Measurements from ENCODE around the gene KRT37. TPM values are rescaled to one million over a fixed set of nuclear protein-coding genes. Genes with fewer than 3 reads are reported as not detected.

The KRT37 gene
- total RNA-seq, 1 experiment from 2014 or later: not detected

DNA sequence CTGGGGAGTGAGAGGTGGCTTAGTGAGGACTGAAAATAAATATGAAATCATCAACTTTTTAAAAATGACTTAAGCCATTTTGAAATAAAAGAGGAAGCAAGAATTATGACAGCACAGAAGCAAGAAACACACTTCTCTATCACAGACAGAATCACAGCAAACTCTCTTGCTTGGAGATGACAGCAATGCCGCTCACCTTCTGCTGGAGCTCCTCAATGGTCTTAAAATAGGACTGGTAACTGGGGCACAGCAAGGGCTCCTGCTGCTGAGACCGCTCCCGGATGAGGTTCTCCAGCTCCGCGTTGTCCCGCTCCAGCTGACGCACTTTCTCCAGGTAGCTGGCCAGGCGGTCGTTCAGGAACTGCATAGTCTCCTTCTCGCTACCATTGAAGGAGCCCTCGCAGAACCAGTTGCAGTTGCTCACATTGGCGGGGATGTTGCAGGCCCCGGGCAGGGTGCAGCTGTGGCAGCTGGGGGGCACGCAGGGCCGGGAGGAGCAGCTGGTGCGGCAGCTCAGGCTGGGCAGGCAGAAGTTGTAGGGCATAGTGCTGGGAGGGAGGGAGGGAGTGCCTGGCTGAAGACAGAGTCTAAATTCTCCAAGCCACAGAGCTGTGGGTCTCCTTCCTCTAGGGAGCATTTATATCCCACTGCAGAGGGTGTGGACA lies 27.3 kb downstream of the KRT37 start, which contains the start of gene KRT31:
Gene KRT31 (minus strand): TSS at position 613 of the 665 bp plus-strand sequence. CDS start 69 bp downstream, at position 544.
- no peaks in the 10 kb centered on the region for H3K27me3 ChIP-seq (ENCODE audit: control insufficient read depth, insufficient read depth, low read length)
- no peaks in the 10 kb centered on the region for H3K36me3 ChIP-seq (ENCODE audit: control insufficient read depth, insufficient read depth, low read length)
- H3K4me3 ChIP-seq (ENCODE audit: low read depth in 2 of 2, low read length in 2 of 2): no peak within 1 kb of the TSS
- in situ Hi-C loops (cut with HindIII; ENCODE audit: low pct_unique_long_range_greater_than_20kb, low sequenced_read_pairs): no loop called here
- BruUV-seq (replicated peaks): no TSS peak
- no peaks in the 10 kb centered on the region for H3K9me3 ChIP-seq (ENCODE audit: control insufficient read depth, insufficient read depth, low read depth, low read length)
- intact Hi-C loops (cut with micrococcal nuclease; ENCODE audit: unreplicated experiment): no loop called here
- ChIA-PET POLR2A (no interaction called here), CTCF (no interaction called here)
- H3K4me1 ChIP-seq (ENCODE audit: control insufficient read depth, insufficient read depth, low read length): no peaks in the 10 kb centered on the region
- no peak for TF ChIP-seq POLR2AphosphoS5 (IDR thresholded peaks at IDR 0.05; ENCODE audit: low read depth, low read length)
- TF ChIP-seq SIN3A (IDR thresholded peaks at IDR 0.05; ENCODE audit: borderline replicate concordance, insufficient read depth, low read depth, low read length): no peak
- no peak for TF ChIP-seq CTCF (IDR thresholded peaks at IDR 0.05)
- TF ChIP-seq, protein P1, sequence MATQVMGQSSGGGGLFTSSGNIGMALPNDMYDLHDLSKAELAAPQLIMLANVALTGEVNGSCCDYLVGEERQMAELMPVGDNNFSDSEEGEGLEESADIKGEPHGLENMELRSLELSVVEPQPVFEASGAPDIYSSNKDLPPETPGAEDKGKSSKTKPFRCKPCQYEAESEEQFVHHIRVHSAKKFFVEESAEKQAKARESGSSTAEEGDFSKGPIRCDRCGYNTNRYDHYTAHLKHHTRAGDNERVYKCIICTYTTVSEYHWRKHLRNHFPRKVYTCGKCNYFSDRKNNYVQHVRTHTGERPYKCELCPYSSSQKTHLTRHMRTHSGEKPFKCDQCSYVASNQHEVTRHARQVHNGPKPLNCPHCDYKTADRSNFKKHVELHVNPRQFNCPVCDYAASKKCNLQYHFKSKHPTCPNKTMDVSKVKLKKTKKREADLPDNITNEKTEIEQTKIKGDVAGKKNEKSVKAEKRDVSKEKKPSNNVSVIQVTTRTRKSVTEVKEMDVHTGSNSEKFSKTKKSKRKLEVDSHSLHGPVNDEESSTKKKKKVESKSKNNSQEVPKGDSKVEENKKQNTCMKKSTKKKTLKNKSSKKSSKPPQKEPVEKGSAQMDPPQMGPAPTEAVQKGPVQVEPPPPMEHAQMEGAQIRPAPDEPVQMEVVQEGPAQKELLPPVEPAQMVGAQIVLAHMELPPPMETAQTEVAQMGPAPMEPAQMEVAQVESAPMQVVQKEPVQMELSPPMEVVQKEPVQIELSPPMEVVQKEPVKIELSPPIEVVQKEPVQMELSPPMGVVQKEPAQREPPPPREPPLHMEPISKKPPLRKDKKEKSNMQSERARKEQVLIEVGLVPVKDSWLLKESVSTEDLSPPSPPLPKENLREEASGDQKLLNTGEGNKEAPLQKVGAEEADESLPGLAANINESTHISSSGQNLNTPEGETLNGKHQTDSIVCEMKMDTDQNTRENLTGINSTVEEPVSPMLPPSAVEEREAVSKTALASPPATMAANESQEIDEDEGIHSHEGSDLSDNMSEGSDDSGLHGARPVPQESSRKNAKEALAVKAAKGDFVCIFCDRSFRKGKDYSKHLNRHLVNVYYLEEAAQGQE (IDR thresholded peaks at IDR 0.05; ENCODE audit: insufficient read depth in 1 of 2, low read depth in 2 of 2, low read length in 1 of 2): no peak
- H3K27ac ChIP-seq (ENCODE audit: low read length): no peak within 1 kb of the TSS
- no peak for DNase-seq (ENCODE audit: low read depth, low spot score)
- ATAC-seq: no peak

- DNase-seq (ENCODE audit: low read depth, low spot score): no peak
- no peak overlapping the region for H3K27ac ChIP-seq (ENCODE audit: low read length)
These were observed 28.0 kb downstream of the KRT37 start for GRCh38 chr17:41396340-41396739.

More at GRCh38 chr17:41396340-41396739, 28.0 kb downstream of the KRT37 start:
- CTCF ChIA-PET: no interaction called here
- Histone ChIP-seq H3K4me3 (ENCODE audit: low read depth in 2 of 2, low read length in 2 of 2) (no peak overlapping the region), H3K9me3 (ENCODE audit: control insufficient read depth, insufficient read depth, low read depth, low read length) (no peaks in the 10 kb centered on the region), H3K27me3 (ENCODE audit: control insufficient read depth, insufficient read depth, low read length) (no peaks in the 10 kb centered on the region), H3K4me1 (ENCODE audit: control insufficient read depth, insufficient read depth, low read length) (no peaks in the 10 kb centered on the region), H3K36me3 (ENCODE audit: control insufficient read depth, insufficient read depth, low read length) (no peaks in the 10 kb centered on the region)
- no TSS peak for BruUV-seq (replicated peaks)
- in situ Hi-C loops (cut with HindIII; ENCODE audit: low pct_unique_long_range_greater_than_20kb, low sequenced_read_pairs): no loop called here
- POLR2A ChIA-PET: interaction anchor here (0.6 kb wide), 1 partner anchor 9 kb away, joined by 11 read pairs; no protein-coding TSS in a partner anchor
- ATAC-seq: no peak
- intact Hi-C loops (cut with micrococcal nuclease; ENCODE audit: unreplicated experiment): no loop called here
- TF ChIP-seq, protein P1 (IDR thresholded peaks at IDR 0.05; ENCODE audit: insufficient read depth in 1 of 2, low read depth in 2 of 2, low read length in 1 of 2): no peak
- TF ChIP-seq SIN3A (IDR thresholded peaks at IDR 0.05; ENCODE audit: borderline replicate concordance, insufficient read depth, low read depth, low read length): no peak
- TF ChIP-seq TCF7L2 (IDR thresholded peaks at IDR 0.05; ENCODE audit: low read depth, low read length): no peak
- no peak for TF ChIP-seq CTCF (IDR thresholded peaks at IDR 0.05)
- TF ChIP-seq POLR2AphosphoS5 (IDR thresholded peaks at IDR 0.05; ENCODE audit: low read depth, low read length): no peak
